Measurements from ENCODE around the gene DRC3. TPM values are rescaled to one million over a fixed set of nuclear protein-coding genes. Genes with fewer than 3 reads are reported as not detected.
"Not testable (repeated sequence)": the region's sequence is repeated elsewhere in the genome, so short reads cannot be mapped to it uniquely, and the experiment has no call there.

DRC3 gene
- total and polyA plus RNA-seq, 4 donors: 4.1 to 24.6 (median 20.3) TPM

DNA sequence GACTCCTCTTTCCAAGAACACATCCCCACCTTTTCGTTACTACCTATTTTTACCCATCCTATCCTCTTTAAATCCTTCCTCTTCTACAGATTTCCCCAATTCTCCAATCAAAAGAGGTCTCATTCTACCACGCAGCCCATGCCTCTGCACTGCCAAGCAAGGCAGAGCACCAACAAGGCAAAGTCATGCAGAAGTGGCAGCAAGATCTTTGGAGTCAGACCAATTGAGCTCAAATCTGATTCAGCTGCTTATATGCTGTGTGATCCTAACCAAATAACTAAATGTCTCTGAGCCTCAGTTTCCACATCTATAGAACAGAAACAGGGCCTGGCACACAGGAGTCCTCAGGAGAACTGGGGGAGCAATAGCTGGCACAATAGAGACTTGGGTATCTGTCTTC, 41.5 kb upstream of the DRC3 start:
- no peak for DNase-seq (ENCODE audit: low read depth in 4 of 6, low spot score in 6 of 6)
- peaks cover 37% of the 10 kb centered on the region for H3K4me1 ChIP-seq (ENCODE audit: control insufficient read depth, insufficient read depth, low read length)
- H3K9me3 ChIP-seq (ENCODE audit: control insufficient read depth, insufficient read depth, low read length): no peaks in the 10 kb centered on the region
- no peak overlapping the region for H3K4me3 ChIP-seq (ENCODE audit: low read depth, low read length)
- WGBS (ENCODE audit: insufficient coverage): 64% methylated on average over 2 of the region's 2 CpGs
- peak overlapping the region; percentile 91 for H3K27ac ChIP-seq (ENCODE audit: low read depth, low read length)
- H3K36me3 ChIP-seq (ENCODE audit: control insufficient read depth, insufficient read depth, low read length): no peaks in the 10 kb centered on the region
- no peaks in the 10 kb centered on the region for H3K27me3 ChIP-seq (ENCODE audit: control insufficient read depth, insufficient read depth, low read length)

DNA sequence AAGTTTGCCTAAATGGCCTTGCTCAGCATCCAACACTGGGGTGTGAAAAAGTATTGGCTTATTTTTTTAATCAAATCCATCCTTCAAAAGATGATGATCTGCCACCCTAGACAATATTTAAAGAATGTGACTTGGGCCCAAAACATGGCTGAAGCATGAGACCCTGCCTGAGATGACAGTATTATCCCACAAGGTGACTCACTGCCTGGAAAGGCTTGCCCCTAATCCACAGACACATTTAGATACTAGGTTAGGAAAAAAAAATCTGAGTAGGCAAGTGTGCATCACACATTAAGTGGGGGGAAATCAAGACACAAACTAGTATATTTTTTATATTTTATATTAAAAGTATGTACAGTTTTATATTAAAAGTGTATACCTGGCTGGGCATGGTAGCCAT, 38.9 kb upstream of the DRC3 start:
- Histone ChIP-seq H3K4me1 (ENCODE audit: control insufficient read depth, insufficient read depth, low read length) (peaks cover 31% of the 10 kb centered on the region), H3K27ac (ENCODE audit: low read depth, low read length) (no peak overlapping the region)
- no peak for DNase-seq (ENCODE audit: low read depth in 4 of 6, low spot score in 6 of 6)

DNA sequence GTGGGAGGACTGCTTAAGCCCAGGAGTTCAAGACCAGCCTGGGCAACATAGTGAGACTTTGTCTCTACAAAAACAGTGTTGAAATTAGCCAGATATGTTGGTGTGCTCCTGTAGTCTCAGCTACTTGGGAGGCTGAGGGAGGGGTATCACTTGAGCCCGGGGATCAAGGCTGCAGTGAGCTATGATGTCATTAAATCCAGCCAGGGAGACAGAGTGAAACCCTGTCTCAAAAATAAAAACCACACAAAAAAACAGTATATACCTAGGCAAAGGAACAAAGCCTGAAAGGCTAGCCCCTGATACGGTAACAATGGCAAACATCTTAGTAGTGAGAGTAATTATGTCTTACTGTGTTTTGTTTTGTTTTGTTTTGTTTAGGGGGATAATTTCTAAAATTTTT, 38.4 kb upstream of the DRC3 start:
- H3K27me3 ChIP-seq (ENCODE audit: control insufficient read depth, insufficient read depth, low read length): no peaks in the 10 kb centered on the region
- H3K9me3 ChIP-seq (ENCODE audit: control insufficient read depth, insufficient read depth, low read length): no peaks in the 10 kb centered on the region
- peaks cover 28% of the 10 kb centered on the region for H3K4me1 ChIP-seq (ENCODE audit: control insufficient read depth, insufficient read depth, low read length)
- H3K27ac ChIP-seq (ENCODE audit: low read depth, low read length): no peak overlapping the region
- WGBS (ENCODE audit: insufficient coverage): no CpG with 5 or more reads among the region's 2 CpGs
- no peak for DNase-seq (ENCODE audit: low read depth in 4 of 6, low spot score in 6 of 6)
- H3K36me3 ChIP-seq (ENCODE audit: control insufficient read depth, insufficient read depth, low read length): no peaks in the 10 kb centered on the region
- H3K4me3 ChIP-seq (ENCODE audit: low read depth, low read length): no peak overlapping the region

More for the DNA sequence above, 38.9 kb upstream of the DRC3 start:
- Histone ChIP-seq H3K9me3 (ENCODE audit: control insufficient read depth, insufficient read depth, low read length) (no peaks in the 10 kb centered on the region), H3K27me3 (ENCODE audit: control insufficient read depth, insufficient read depth, low read length) (no peaks in the 10 kb centered on the region), H3K36me3 (ENCODE audit: control insufficient read depth, insufficient read depth, low read length) (no peaks in the 10 kb centered on the region), H3K4me3 (ENCODE audit: low read depth, low read length) (no peak overlapping the region)

DNA sequence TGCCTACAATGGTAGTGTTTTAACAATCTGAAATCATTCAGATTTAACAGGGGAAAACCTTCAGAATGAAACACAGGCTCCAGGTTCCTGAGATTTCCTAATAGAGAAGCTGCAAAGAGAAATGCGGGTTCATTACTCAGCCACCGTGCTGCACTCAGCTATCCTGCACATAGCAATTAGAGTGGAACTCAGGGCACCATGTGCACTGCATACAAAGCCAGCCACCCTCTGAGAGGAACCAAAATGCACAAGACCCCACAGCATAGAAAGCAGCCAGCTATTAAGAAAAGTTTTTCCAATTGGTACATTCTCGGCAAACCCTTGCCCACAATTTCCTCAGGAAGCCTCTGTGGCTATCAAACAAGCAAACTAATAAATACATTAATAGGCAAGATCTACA, 37.9 kb upstream of the DRC3 start:
- Histone ChIP-seq H3K27ac (ENCODE audit: low read depth, low read length) (peak overlapping the region; percentile 34), H3K9me3 (ENCODE audit: control insufficient read depth, insufficient read depth, low read length) (no peaks in the 10 kb centered on the region), H3K4me3 (ENCODE audit: low read depth, low read length) (no peak overlapping the region), H3K27me3 (ENCODE audit: control insufficient read depth, insufficient read depth, low read length) (no peaks in the 10 kb centered on the region), H3K36me3 (ENCODE audit: control insufficient read depth, insufficient read depth, low read length) (no peaks in the 10 kb centered on the region), H3K4me1 (ENCODE audit: control insufficient read depth, insufficient read depth, low read length) (peaks cover 26% of the 10 kb centered on the region)
- DNase-seq (ENCODE audit: low read depth in 4 of 6, low spot score in 6 of 6): peak in 1 of 6 donors; percentile 78
- 33% methylated on average over 2 of the region's 3 CpGs for WGBS (ENCODE audit: insufficient coverage)

- Histone ChIP-seq H3K9me3 (ENCODE audit: control insufficient read depth, insufficient read depth, low read length) (no peaks in the 10 kb centered on the region), H3K36me3 (ENCODE audit: control insufficient read depth, insufficient read depth, low read length) (no peaks in the 10 kb centered on the region), H3K4me1 (ENCODE audit: control insufficient read depth, insufficient read depth, low read length) (peaks cover 30% of the 10 kb centered on the region), H3K27me3 (ENCODE audit: control insufficient read depth, insufficient read depth, low read length) (no peaks in the 10 kb centered on the region), H3K4me3 (ENCODE audit: low read depth, low read length) (no peak overlapping the region), H3K27ac (ENCODE audit: low read depth, low read length) (no peak overlapping the region)
- 56% methylated on average over 4 of the region's 6 CpGs for WGBS (ENCODE audit: insufficient coverage)
- DNase-seq (ENCODE audit: low read depth in 4 of 6, low spot score in 6 of 6): no peak
Measured at GRCh38 chr17:17935321-17936271, 37.1 kb upstream of the DRC3 start.

DNA sequence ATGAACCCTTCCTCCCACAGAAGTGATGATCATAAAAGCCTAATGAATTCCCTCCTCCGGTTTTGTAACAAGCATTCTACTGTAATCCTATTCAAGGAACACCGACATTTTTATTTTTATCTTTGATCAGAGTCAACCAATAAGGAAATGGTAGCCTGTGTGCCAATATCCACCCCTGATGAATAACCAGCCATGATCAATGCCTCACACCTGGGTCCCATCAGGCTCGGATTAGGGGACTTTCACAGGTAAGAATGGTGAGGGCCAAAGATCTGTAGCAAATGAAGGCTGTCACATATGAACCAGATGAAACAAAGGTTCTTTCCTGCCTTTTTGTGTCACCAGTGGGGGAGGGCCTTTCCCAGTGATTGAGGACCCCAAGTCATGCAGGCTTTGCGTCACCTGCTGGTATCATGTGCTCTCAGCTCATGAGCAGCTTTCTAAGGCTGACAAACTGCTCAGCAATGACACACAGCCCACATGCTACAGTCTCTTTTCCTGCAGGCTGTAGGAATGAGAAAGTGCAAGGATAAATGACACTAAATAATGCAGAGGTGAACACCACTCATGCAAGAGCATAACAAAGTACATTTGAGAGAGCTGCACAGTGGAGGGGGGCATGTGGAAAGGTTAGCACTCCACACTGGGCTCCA, 35.3 kb upstream of the DRC3 start:
- DNase-seq (ENCODE audit: low read depth in 4 of 6, low spot score in 6 of 6): peak in 1 of 6 donors; percentile 93
- WGBS (ENCODE audit: insufficient coverage): 75% methylated on average over 3 of the region's 4 CpGs

GRCh38 chr17:17937958-17938357, 34.7 kb upstream of the DRC3 start:
- no peaks in the 10 kb centered on the region for H3K27me3 ChIP-seq (ENCODE audit: control insufficient read depth, insufficient read depth, low read length)
- H3K9me3 ChIP-seq (ENCODE audit: control insufficient read depth, insufficient read depth, low read length): no peaks in the 10 kb centered on the region
- no peak for DNase-seq (ENCODE audit: low read depth in 4 of 6, low spot score in 6 of 6)
- H3K36me3 ChIP-seq (ENCODE audit: control insufficient read depth, insufficient read depth, low read length): no peaks in the 10 kb centered on the region
- H3K4me1 ChIP-seq (ENCODE audit: control insufficient read depth, insufficient read depth, low read length): peaks cover 34% of the 10 kb centered on the region
- no peak overlapping the region for H3K4me3 ChIP-seq (ENCODE audit: low read depth, low read length)
- WGBS (ENCODE audit: insufficient coverage): 61% methylated on average over 4 of the region's 5 CpGs
- no peak overlapping the region for H3K27ac ChIP-seq (ENCODE audit: low read depth, low read length)

More for the DNA sequence above, 35.3 kb upstream of the DRC3 start:
- Histone ChIP-seq H3K36me3 (ENCODE audit: control insufficient read depth, insufficient read depth, low read length) (no peaks in the 10 kb centered on the region), H3K27me3 (ENCODE audit: control insufficient read depth, insufficient read depth, low read length) (no peaks in the 10 kb centered on the region), H3K4me1 (ENCODE audit: control insufficient read depth, insufficient read depth, low read length) (peaks cover 34% of the 10 kb centered on the region), H3K4me3 (ENCODE audit: low read depth, low read length) (no peak overlapping the region), H3K27ac (ENCODE audit: low read depth, low read length) (peak overlapping the region; percentile 6), H3K9me3 (ENCODE audit: control insufficient read depth, insufficient read depth, low read length) (no peaks in the 10 kb centered on the region)

- Histone ChIP-seq H3K9me3 (ENCODE audit: control insufficient read depth, insufficient read depth, low read length) (no peaks in the 10 kb centered on the region), H3K4me1 (ENCODE audit: control insufficient read depth, insufficient read depth, low read length) (peaks cover 39% of the 10 kb centered on the region), H3K4me3 (ENCODE audit: low read depth, low read length) (no peak overlapping the region), H3K36me3 (ENCODE audit: control insufficient read depth, insufficient read depth, low read length) (no peaks in the 10 kb centered on the region), H3K27ac (ENCODE audit: low read depth, low read length) (no peak overlapping the region), H3K27me3 (ENCODE audit: control insufficient read depth, insufficient read depth, low read length) (no peaks in the 10 kb centered on the region)
- WGBS (ENCODE audit: insufficient coverage): 90% methylated on average over 4 of the region's 8 CpGs
- peak in 1 of 6 donors; percentile 70 for DNase-seq (ENCODE audit: low read depth in 4 of 6, low spot score in 6 of 6)
Measured at GRCh38 chr17:17938388-17939107, 34.1 kb upstream of the DRC3 start.

GRCh38 chr17:17939941-17940340, 32.7 kb upstream of the DRC3 start:
- not testable (repeated sequence) for H3K9me3 ChIP-seq (ENCODE audit: control insufficient read depth, insufficient read depth, low read length); DNase-seq (ENCODE audit: low read depth in 4 of 6, low spot score in 6 of 6); H3K27me3 ChIP-seq (ENCODE audit: control insufficient read depth, insufficient read depth, low read length); H3K36me3 ChIP-seq (ENCODE audit: control insufficient read depth, insufficient read depth, low read length); H3K4me3 ChIP-seq (ENCODE audit: low read depth, low read length)
- peak overlapping the region; percentile 62 for H3K27ac ChIP-seq (ENCODE audit: low read depth, low read length)
- peaks cover 50% of the 10 kb centered on the region for H3K4me1 ChIP-seq (ENCODE audit: control insufficient read depth, insufficient read depth, low read length)
- 100% methylated on average over 1 of the region's 7 CpGs for WGBS (ENCODE audit: insufficient coverage)

Measured in spinal cord (tissue), 10 donors.